ENCODE data around the gene RABGGTA. TPM values are rescaled to one million over a fixed set of nuclear protein-coding genes. Genes with fewer than 3 reads are reported as not detected.
A peak's percentile ranks its signal among the peaks of the same experiment; 100 is the strongest.

The RABGGTA gene
- total and polyA plus RNA-seq, 9 donors: 7.9 to 48.3 (median 23.1) TPM

GRCh38 chr14:24216345-24216699 is 55.1 kb downstream of the RABGGTA start:
- Histone ChIP-seq H3K27me3 (no peaks in the 10 kb centered on the region), H3K9me3 (no peaks in the 10 kb centered on the region), H3K4me3 (peak overlapping the region; percentile 77), H3K4me1 (ENCODE audit: insufficient read depth) (peaks cover 2% of the 10 kb centered on the region), H3K27ac (peak overlapping the region in 1 of 2 donors; percentile 24), H3K36me3 (no peaks in the 10 kb centered on the region)
- intact Hi-C loops (cut with DNase I): no loop called here
- TF ChIP-seq EP300 (IDR thresholded peaks at IDR 0.05) (no peak), POLR2A (IDR thresholded peaks at IDR 0.05) (no peak)
- TF ChIP-seq, protein P1, sequence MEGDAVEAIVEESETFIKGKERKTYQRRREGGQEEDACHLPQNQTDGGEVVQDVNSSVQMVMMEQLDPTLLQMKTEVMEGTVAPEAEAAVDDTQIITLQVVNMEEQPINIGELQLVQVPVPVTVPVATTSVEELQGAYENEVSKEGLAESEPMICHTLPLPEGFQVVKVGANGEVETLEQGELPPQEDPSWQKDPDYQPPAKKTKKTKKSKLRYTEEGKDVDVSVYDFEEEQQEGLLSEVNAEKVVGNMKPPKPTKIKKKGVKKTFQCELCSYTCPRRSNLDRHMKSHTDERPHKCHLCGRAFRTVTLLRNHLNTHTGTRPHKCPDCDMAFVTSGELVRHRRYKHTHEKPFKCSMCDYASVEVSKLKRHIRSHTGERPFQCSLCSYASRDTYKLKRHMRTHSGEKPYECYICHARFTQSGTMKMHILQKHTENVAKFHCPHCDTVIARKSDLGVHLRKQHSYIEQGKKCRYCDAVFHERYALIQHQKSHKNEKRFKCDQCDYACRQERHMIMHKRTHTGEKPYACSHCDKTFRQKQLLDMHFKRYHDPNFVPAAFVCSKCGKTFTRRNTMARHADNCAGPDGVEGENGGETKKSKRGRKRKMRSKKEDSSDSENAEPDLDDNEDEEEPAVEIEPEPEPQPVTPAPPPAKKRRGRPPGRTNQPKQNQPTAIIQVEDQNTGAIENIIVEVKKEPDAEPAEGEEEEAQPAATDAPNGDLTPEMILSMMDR (IDR thresholded peaks at IDR 0.05): no peak
- DNase-seq: no peak
- WGBS, 3 donors: 86 to 94% (median 88%) methylated on average over 2 of the region's 2 CpGs

Small RNAs within 50 kb of the gene (small RNA-seq; reads per million reads assigned to genes)
- not detected for gene MDP1

Other genes with a start within 250 kb of the RABGGTA start
Only the 30 nearest of the 34 such genes appear.
- gene DCAF11, start 156.8 kb downstream of the RABGGTA start, total RNA-seq: 10 to 100 TPM; 34.7 to 71.4 (median 51.5) TPM
- 10 to 100 TPM; 38.7 to 62.4 TPM for gene DCAF11, start 156.8 kb downstream of the RABGGTA start, polyA plus RNA-seq
- gene NRL, start 156.6 kb downstream of the RABGGTA start, total RNA-seq: 1 to 10 TPM; 1.0 to 4.1 (median 2.8) TPM
- gene NRL, start 156.6 kb downstream of the RABGGTA start, polyA plus RNA-seq: 1 to 10 TPM in 1 of 2 donors, under 1 TPM in 1; 0.78 to 2.8 TPM
- gene FITM1, start 140.9 kb downstream of the RABGGTA start, total RNA-seq: 1 to 10 TPM in 1 of 7 donors, under 1 TPM in 4, not detected in 2; 0.57 to 1.2 (median 0.77) TPM
- under 1 TPM in 1 of 2 donors, not detected in 1; 0.80 TPM for gene FITM1, start 140.9 kb downstream of the RABGGTA start, polyA plus RNA-seq
- 100 to 1,000 TPM in 6 of 7 donors, 10 to 100 TPM in 1; 93.6 to 193 (median 168) TPM for gene PSME1, start 135.4 kb downstream of the RABGGTA start, total RNA-seq
- 100 to 1,000 TPM; 220 to 261 TPM for gene PSME1, start 135.4 kb downstream of the RABGGTA start, polyA plus RNA-seq
- 10 to 100 TPM; 13.0 to 26.3 (median 17.3) TPM for gene EMC9, start 130.0 kb downstream of the RABGGTA start, total RNA-seq
- gene EMC9, start 130.0 kb downstream of the RABGGTA start, polyA plus RNA-seq: 10 to 100 TPM in 1 of 2 donors, 1 to 10 TPM in 1; 5.1 to 30.7 TPM
- 100 to 1,000 TPM in 3 of 7 donors, 10 to 100 TPM in 4; 34.7 to 129 (median 95.6) TPM for gene PSME2, start 125.0 kb downstream of the RABGGTA start, total RNA-seq
- gene PSME2, start 125.0 kb downstream of the RABGGTA start, polyA plus RNA-seq: 100 to 1,000 TPM in 1 of 2 donors, 10 to 100 TPM in 1; 82.5 to 160 TPM
- gene RNF31, start 124.1 kb downstream of the RABGGTA start, total RNA-seq: 10 to 100 TPM; 19.2 to 74.4 (median 61.4) TPM
- gene RNF31, start 124.1 kb downstream of the RABGGTA start, polyA plus RNA-seq: 10 to 100 TPM; 36.1 to 40.0 TPM
- gene IRF9, start 110.3 kb downstream of the RABGGTA start, total RNA-seq: 100 to 1,000 TPM in 1 of 7 donors, 10 to 100 TPM in 6; 31.6 to 151 (median 72.7) TPM
- gene IRF9, start 110.3 kb downstream of the RABGGTA start, polyA plus RNA-seq: 100 to 1,000 TPM in 1 of 2 donors, 10 to 100 TPM in 1; 87.4 to 212 TPM
- gene REC8, start 99.5 kb downstream of the RABGGTA start, total RNA-seq: 10 to 100 TPM in 4 of 7 donors, 1 to 10 TPM in 3; 6.2 to 75.4 (median 13.5) TPM
- 1 to 10 TPM; 4.9 to 5.1 TPM for gene REC8, start 99.5 kb downstream of the RABGGTA start, polyA plus RNA-seq
- gene IPO4, start 82.8 kb downstream of the RABGGTA start, total RNA-seq: 10 to 100 TPM; 12.3 to 50.9 (median 34.0) TPM
- 10 to 100 TPM in 1 of 2 donors, 1 to 10 TPM in 1; 5.6 to 11.3 TPM for gene IPO4, start 82.8 kb downstream of the RABGGTA start, polyA plus RNA-seq
- gene TM9SF1, start 76.2 kb downstream of the RABGGTA start, total RNA-seq: 10 to 100 TPM; 34.9 to 65.6 (median 44.9) TPM
- gene TM9SF1, start 76.2 kb downstream of the RABGGTA start, polyA plus RNA-seq: 10 to 100 TPM; 32.3 to 40.0 TPM
- gene TSSK4, start 65.9 kb downstream of the RABGGTA start, total RNA-seq: 1 to 10 TPM in 2 of 7 donors, under 1 TPM in 2, not detected in 3; 0.45 to 1.1 (median 0.90) TPM
- gene TSSK4, start 65.9 kb downstream of the RABGGTA start, polyA plus RNA-seq: under 1 TPM in 1 of 2 donors, not detected in 1; 0.06 TPM
- 10 to 100 TPM; 26.8 to 57.5 (median 41.0) TPM for gene CHMP4A, start 58.1 kb downstream of the RABGGTA start, total RNA-seq
- 100 to 1,000 TPM in 1 of 2 donors, 10 to 100 TPM in 1; 56.1 to 105 TPM for gene CHMP4A, start 58.1 kb downstream of the RABGGTA start, polyA plus RNA-seq
- 10 to 100 TPM; 15.5 to 27.7 (median 18.1) TPM for gene MDP1, start 55.5 kb downstream of the RABGGTA start, total RNA-seq
- gene MDP1, start 55.5 kb downstream of the RABGGTA start, polyA plus RNA-seq: 10 to 100 TPM; 19.4 to 32.6 TPM
- 100 to 1,000 TPM in 6 of 7 donors, 10 to 100 TPM in 1; 69.7 to 155 (median 124) TPM for gene NEDD8, start 39.2 kb downstream of the RABGGTA start, total RNA-seq
- gene NEDD8, start 39.2 kb downstream of the RABGGTA start, polyA plus RNA-seq: 100 to 1,000 TPM; 180 to 301 TPM
- gene GMPR2, start 38.7 kb downstream of the RABGGTA start, total RNA-seq: 10 to 100 TPM; 46.2 to 64.7 (median 57.7) TPM
- gene GMPR2, start 38.7 kb downstream of the RABGGTA start, polyA plus RNA-seq: 10 to 100 TPM; 66.3 to 85.7 TPM
- 10 to 100 TPM; 45.8 to 87.2 (median 58.5) TPM for gene TINF2, start 29.0 kb downstream of the RABGGTA start, total RNA-seq
- 10 to 100 TPM; 36.5 to 72.0 TPM for gene TINF2, start 29.0 kb downstream of the RABGGTA start, polyA plus RNA-seq
- 100 to 1,000 TPM in 1 of 7 donors, 1 to 10 TPM in 6; 3.1 to 152 (median 8.0) TPM for gene TGM1, start 8.4 kb downstream of the RABGGTA start, total RNA-seq
- 1 to 10 TPM; 1.1 to 1.7 TPM for gene TGM1, start 8.4 kb downstream of the RABGGTA start, polyA plus RNA-seq
- gene DHRS1, start 28.2 kb upstream of the RABGGTA start, total RNA-seq: 10 to 100 TPM; 16.0 to 35.6 (median 21.4) TPM
- gene DHRS1, start 28.2 kb upstream of the RABGGTA start, polyA plus RNA-seq: 10 to 100 TPM; 12.8 to 17.9 TPM
- gene NOP9, start 28.3 kb upstream of the RABGGTA start, total RNA-seq: 10 to 100 TPM; 12.0 to 28.6 (median 22.5) TPM
- gene NOP9, start 28.3 kb upstream of the RABGGTA start, polyA plus RNA-seq: 10 to 100 TPM in 1 of 2 donors, 1 to 10 TPM in 1; 9.2 to 22.1 TPM
- gene CIDEB, start 36.4 kb upstream of the RABGGTA start, total RNA-seq: 10 to 100 TPM; 13.8 to 38.4 (median 22.6) TPM
- gene CIDEB, start 36.4 kb upstream of the RABGGTA start, polyA plus RNA-seq: 10 to 100 TPM; 17.1 to 29.0 TPM
- gene LTB4R2, start 38.5 kb upstream of the RABGGTA start, total RNA-seq: 10 to 100 TPM in 1 of 7 donors, 1 to 10 TPM in 6; 4.5 to 10.1 (median 5.5) TPM
- 1 to 10 TPM in 1 of 2 donors, under 1 TPM in 1; 0.85 to 1.8 TPM for gene LTB4R2, start 38.5 kb upstream of the RABGGTA start, polyA plus RNA-seq
- 1 to 10 TPM; 4.4 to 9.4 (median 7.7) TPM for gene LTB4R, start 39.9 kb upstream of the RABGGTA start, total RNA-seq
- gene LTB4R, start 39.9 kb upstream of the RABGGTA start, polyA plus RNA-seq: 1 to 10 TPM; 2.9 to 7.1 TPM
- 10 to 100 TPM in 5 of 7 donors, 1 to 10 TPM in 2; 7.8 to 33.3 (median 11.3) TPM for gene ADCY4, start 63.5 kb upstream of the RABGGTA start, total RNA-seq
- 10 to 100 TPM; 15.0 to 19.7 TPM for gene ADCY4, start 63.5 kb upstream of the RABGGTA start, polyA plus RNA-seq
- gene RIPK3, start 68.4 kb upstream of the RABGGTA start, total RNA-seq: 1 to 10 TPM in 5 of 7 donors, under 1 TPM in 2; 0.61 to 3.2 (median 1.1) TPM
- 1 to 10 TPM; 1.5 to 2.8 TPM for gene RIPK3, start 68.4 kb upstream of the RABGGTA start, polyA plus RNA-seq
- gene NFATC4, start 96.6 kb upstream of the RABGGTA start, total RNA-seq: 100 to 1,000 TPM in 5 of 7 donors, 10 to 100 TPM in 2; 74.1 to 288 (median 186) TPM
- gene NFATC4, start 96.6 kb upstream of the RABGGTA start, polyA plus RNA-seq: 100 to 1,000 TPM in 1 of 2 donors, 10 to 100 TPM in 1; 25.9 to 157 TPM
- 10 to 100 TPM; 22.5 to 76.0 (median 63.6) TPM for gene NYNRIN, start 127.4 kb upstream of the RABGGTA start, total RNA-seq
- 10 to 100 TPM; 22.0 to 26.2 TPM for gene NYNRIN, start 127.4 kb upstream of the RABGGTA start, polyA plus RNA-seq
- 10 to 100 TPM in 1 of 7 donors, 1 to 10 TPM in 6; 2.0 to 10.5 (median 4.7) TPM for gene CBLN3, start 158.1 kb upstream of the RABGGTA start, total RNA-seq
- gene CBLN3, start 158.1 kb upstream of the RABGGTA start, polyA plus RNA-seq: 1 to 10 TPM; 5.8 to 7.5 TPM
- 10 to 100 TPM; 41.1 to 84.8 (median 67.8) TPM for gene KHNYN, start 158.4 kb upstream of the RABGGTA start, total RNA-seq
- gene KHNYN, start 158.4 kb upstream of the RABGGTA start, polyA plus RNA-seq: 10 to 100 TPM; 35.1 to 44.4 TPM
- gene SDR39U1, start 171.2 kb upstream of the RABGGTA start, total RNA-seq: 10 to 100 TPM; 46.2 to 68.8 (median 62.4) TPM
- gene SDR39U1, start 171.2 kb upstream of the RABGGTA start, polyA plus RNA-seq: 10 to 100 TPM; 33.4 to 65.7 TPM

All from ovary (tissue), 9 donors.